ENCODE measurements around the gene CNTN5.

GRCh38 chr11:99841885-99842284 is 821.1 kb downstream of the CNTN5 start:
- TF ChIP-seq NFIC (IDR thresholded peaks at IDR 0.05; ENCODE audit: low read depth, low read length) (no peak), CTCF (IDR thresholded peaks at IDR 0.05 in 2 of 3, conservative IDR thresholded peaks at IDR 0.05 in 1 of 3; ENCODE audit: control insufficient read depth in 2 of 3, extremely low read depth in 1 of 3, insufficient read depth in 1 of 3, low read depth in 3 of 3, low read length in 3 of 3) (no peak), ZNF622 (IDR thresholded peaks at IDR 0.05) (no peak), RELA (IDR thresholded peaks at IDR 0.05; ENCODE audit: borderline replicate concordance, partially characterized antibody) (no peak), POLR2A (IDR thresholded peaks at IDR 0.05; ENCODE audit: low read depth, low read length) (no peak)
- TF ChIP-seq, protein P1, sequence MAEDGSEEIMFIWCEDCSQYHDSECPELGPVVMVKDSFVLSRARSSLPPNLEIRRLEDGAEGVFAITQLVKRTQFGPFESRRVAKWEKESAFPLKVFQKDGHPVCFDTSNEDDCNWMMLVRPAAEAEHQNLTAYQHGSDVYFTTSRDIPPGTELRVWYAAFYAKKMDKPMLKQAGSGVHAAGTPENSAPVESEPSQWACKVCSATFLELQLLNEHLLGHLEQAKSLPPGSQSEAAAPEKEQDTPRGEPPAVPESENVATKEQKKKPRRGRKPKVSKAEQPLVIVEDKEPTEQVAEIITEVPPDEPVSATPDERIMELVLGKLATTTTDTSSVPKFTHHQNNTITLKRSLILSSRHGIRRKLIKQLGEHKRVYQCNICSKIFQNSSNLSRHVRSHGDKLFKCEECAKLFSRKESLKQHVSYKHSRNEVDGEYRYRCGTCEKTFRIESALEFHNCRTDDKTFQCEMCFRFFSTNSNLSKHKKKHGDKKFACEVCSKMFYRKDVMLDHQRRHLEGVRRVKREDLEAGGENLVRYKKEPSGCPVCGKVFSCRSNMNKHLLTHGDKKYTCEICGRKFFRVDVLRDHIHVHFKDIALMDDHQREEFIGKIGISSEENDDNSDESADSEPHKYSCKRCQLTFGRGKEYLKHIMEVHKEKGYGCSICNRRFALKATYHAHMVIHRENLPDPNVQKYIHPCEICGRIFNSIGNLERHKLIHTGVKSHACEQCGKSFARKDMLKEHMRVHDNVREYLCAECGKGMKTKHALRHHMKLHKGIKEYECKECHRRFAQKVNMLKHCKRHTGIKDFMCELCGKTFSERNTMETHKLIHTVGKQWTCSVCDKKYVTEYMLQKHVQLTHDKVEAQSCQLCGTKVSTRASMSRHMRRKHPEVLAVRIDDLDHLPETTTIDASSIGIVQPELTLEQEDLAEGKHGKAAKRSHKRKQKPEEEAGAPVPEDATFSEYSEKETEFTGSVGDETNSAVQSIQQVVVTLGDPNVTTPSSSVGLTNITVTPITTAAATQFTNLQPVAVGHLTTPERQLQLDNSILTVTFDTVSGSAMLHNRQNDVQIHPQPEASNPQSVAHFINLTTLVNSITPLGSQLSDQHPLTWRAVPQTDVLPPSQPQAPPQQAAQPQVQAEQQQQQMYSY (CRISPR knock-in tag; IDR thresholded peaks at IDR 0.05) = no peak
